GM23338 (cell line): ENCODE measurements around the gene MORC1. TPM values are rescaled to one million over a fixed set of nuclear protein-coding genes. Genes with fewer than 3 reads are reported as not detected.

Experiments
- ATAC-seq: fragments of 200-7000 bp; cut with Tn5 transposase; 3 replicates; pipeline ENCODE4 v1.9.1; 2020
- DNase-seq: peaks from one replicate; pipeline ENCODE4 v3.0.0-alpha.2; 2015; ENCODE audit warnings: low spot score
- H2AFZ ChIP-seq: fragments of 200-600 bp; sonication (generic); 2 replicates; pipeline ENCODE4 v1.8.0; 2016; ENCODE audit warnings: antibody characterized with exemption, mild to moderate bottlenecking, moderate library complexity
- H3F3A ChIP-seq: fragments of 200-600 bp; sonication (generic); replicated peaks from 2 replicates; pipeline ENCODE4 v1.8.0; 2017; ENCODE audit warnings: antibody characterized with exemption, mixed run types, low read depth
- H3K27ac ChIP-seq: fragments of 200-600 bp; sonication (generic); 2 replicates; pipeline ENCODE4 v1.6.1; 2016; ENCODE audit warnings: low read depth
- H3K27me3 ChIP-seq: fragments of 200-600 bp; sonication (generic); 2 replicates; pipeline ENCODE4 v1.8.0; 2016; ENCODE audit warnings: mild to moderate bottlenecking, mixed run types, moderate library complexity; ENCODE audit not compliant: insufficient read depth
- H3K36me3 ChIP-seq: fragments of 200-600 bp; sonication (generic); 2 replicates; pipeline ENCODE4 v1.8.0; 2016; ENCODE audit warnings: mild to moderate bottlenecking; ENCODE audit not compliant: insufficient read depth
- H3K4me1 ChIP-seq: fragments of 200-600 bp; sonication (generic); 2 replicates; pipeline ENCODE4 v1.8.0; 2016; ENCODE audit warnings: mild to moderate bottlenecking, moderate library complexity; ENCODE audit not compliant: insufficient read depth
- H3K4me2 ChIP-seq: fragments of 200-600 bp; sonication (generic); 2 replicates; pipeline ENCODE4 v1.7.1; 2017; ENCODE audit warnings: mixed run types
- H3K4me3 ChIP-seq: fragments of 200-600 bp; sonication (generic); 2 replicates; pipeline ENCODE4 v1.6.1; 2016; ENCODE audit warnings: mixed run types
- H3K79me2 ChIP-seq: fragments of 200-600 bp; sonication (generic); replicated peaks from 2 replicates; pipeline ENCODE4 v1.8.0; 2017; ENCODE audit warnings: mild to moderate bottlenecking; ENCODE audit not compliant: insufficient read depth
- H3K9me2 ChIP-seq: fragments of 200-600 bp; sonication (generic); 2 replicates; pipeline ENCODE4 v1.8.0; 2017; ENCODE audit not compliant: insufficient read depth
- H4K20me1 ChIP-seq: fragments of 200-600 bp; sonication (generic); replicated peaks from 2 replicates; pipeline ENCODE4 v1.8.0; 2017; ENCODE audit warnings: mild to moderate bottlenecking; ENCODE audit not compliant: insufficient read depth
- H3K27ac Mint-ChIP-seq: 2 replicates; pipeline ENCODE4 v1.8.0; 2020; ENCODE audit warnings: inconsistent platforms, mild to moderate bottlenecking, moderate library complexity, mixed read lengths
- H3K27me3 Mint-ChIP-seq: 3 replicates; pipeline ENCODE4 v1.8.0; 2022; ENCODE audit warnings: low read depth, mild to moderate bottlenecking, moderate library complexity, mixed read lengths, inconsistent platforms; ENCODE audit not compliant: insufficient read depth, poor library complexity
- H3K36me3 Mint-ChIP-seq: 3 replicates; pipeline ENCODE4 v1.8.0; 2021; ENCODE audit warnings: low read depth, mild to moderate bottlenecking, inconsistent platforms, moderate library complexity, mixed read lengths
- H3K4me1 Mint-ChIP-seq: 3 replicates; pipeline ENCODE4 v1.8.0; 2020; ENCODE audit warnings: mild to moderate bottlenecking, inconsistent platforms, mixed read lengths
- H3K4me3 Mint-ChIP-seq: 3 replicates; pipeline ENCODE4 v1.8.0; 2021; ENCODE audit warnings: moderate library complexity, mild to moderate bottlenecking, inconsistent platforms, mixed read lengths
- H3K9me3 Mint-ChIP-seq: 3 replicates; pipeline ENCODE4 v1.8.0; 2020; ENCODE audit warnings: moderate library complexity, mild to moderate bottlenecking, inconsistent platforms, mixed read lengths
- CREB1 ChIP-seq: fragments of 250-450 bp; sonication (Bioruptor Pico); IDR thresholded peaks from 2 replicates; pipeline ENCODE4 v1.5.0; 2020; ENCODE audit warnings: low read depth, mild to moderate bottlenecking, moderate library complexity
- EZH2 ChIP-seq: fragments of 200-600 bp; sonication (generic); IDR thresholded peaks from one replicate; pipeline ENCODE4 v1.8.0; 2017; ENCODE audit warnings: antibody characterized with exemption, mild to moderate bottlenecking, low read depth; ENCODE audit not compliant: unreplicated experiment
- EZH2phosphoT487 ChIP-seq: fragments of 200-600 bp; sonication (generic); IDR thresholded peaks from one replicate; pipeline ENCODE4 v1.8.1; 2018; ENCODE audit warnings: antibody characterized with exemption; ENCODE audit not compliant: unreplicated experiment
- JUNB ChIP-seq: IDR thresholded peaks from one replicate; pipeline ENCODE4 v1.6.1; 2016; ENCODE audit warnings: antibody characterized with exemption; ENCODE audit not compliant: unreplicated experiment
- NANOG ChIP-seq: IDR thresholded peaks from 2 replicates; pipeline ENCODE4 v1.6.1; 2016; ENCODE audit warnings: antibody characterized with exemption, borderline replicate concordance
- POLR2AphosphoS5 ChIP-seq: IDR thresholded peaks from 2 replicates; pipeline ENCODE4 v1.6.1; 2016; ENCODE audit warnings: antibody characterized with exemption, low read depth
- REST ChIP-seq: IDR thresholded peaks from one replicate; pipeline ENCODE4 v1.6.1; 2018; ENCODE audit warnings: antibody characterized with exemption; ENCODE audit not compliant: unreplicated experiment
- ZNF114 ChIP-seq: fragments of 250-450 bp; sonication (Bioruptor Pico); IDR thresholded peaks from 2 replicates; pipeline ENCODE4 v1.5.0; 2020; ENCODE audit warnings: mild to moderate bottlenecking, moderate library complexity
- ZNF331 ChIP-seq: fragments of 250-450 bp; sonication (Bioruptor Pico); IDR thresholded peaks from 2 replicates; pipeline ENCODE4 v1.5.0; 2020; ENCODE audit warnings: low read depth, mild to moderate bottlenecking, moderate library complexity
- polyA plus RNA-seq: library from polyadenylated mRNA; unstranded; fragments of >200 nt; fragmentation: Nextera tagmentation; extraction: Ambion mirVana; gene quantifications from 2 replicates; pipeline ENCODE4 v1.2.1, GENCODE V29; 2016
- total RNA-seq: library from RNA; depleted of rRNA; stranded (reverse); fragments of >200 nt; shearing (Covaris generic); gene quantifications from 2 replicates; pipeline ENCODE4 v1.2.3, GENCODE V29; 2014
- TF ChIP-seq, protein P1 (sequence below), 2 experiments: fragments of 200-600 bp in 1 of 2; sonication (generic) in 1 of 2; conservative IDR thresholded peaks; 2 replicates each; pipeline versions ENCODE4 v1.5.1 to v1.6.1; 2016 to 2017; ENCODE audit warnings: antibody characterized with exemption in 2 of 2, low read depth in 2 of 2, mild to moderate bottlenecking in 2 of 2, moderate library complexity in 1 of 2
- TF ChIP-seq, protein P2 (sequence below): IDR thresholded peaks from 2 replicates; pipeline ENCODE4 v1.6.1; 2016; ENCODE audit warnings: antibody characterized with exemption
- TF ChIP-seq, protein P3 (sequence below): fragments of 250-450 bp; sonication (Bioruptor Pico); IDR thresholded peaks from 2 replicates; pipeline ENCODE4 v1.5.0; 2020; ENCODE audit warnings: mild to moderate bottlenecking, moderate library complexity

Gene MORC1
- total and polyA plus RNA-seq, 2 experiments from 2014 or later: not detected

DNA sequence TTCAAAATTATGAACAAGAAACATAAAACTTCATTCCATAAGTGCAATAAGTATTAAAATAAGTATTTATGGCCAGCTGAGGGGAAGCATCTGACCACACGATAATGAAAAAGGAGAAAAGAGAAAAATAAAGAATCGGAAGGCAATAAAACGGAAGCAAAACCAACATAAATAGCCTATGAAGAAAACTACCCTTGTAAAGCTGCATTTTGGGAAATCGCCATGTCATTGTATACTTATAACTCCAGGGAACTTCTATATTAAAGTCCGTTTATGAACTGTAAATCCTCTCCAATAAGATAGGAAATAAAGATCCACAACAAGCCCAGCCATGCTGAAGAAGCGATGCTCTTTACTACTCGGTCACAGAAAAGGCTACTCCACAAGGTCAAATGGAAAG is 47.7 kb downstream of the MORC1 start:
- DNase-seq (no peak), ATAC-seq (no peak)
- Histone ChIP-seq H4K20me1 (no peaks in the 10 kb centered on the region), H3K4me2 (no peak overlapping the region), H3K9me2 (no peaks in the 10 kb centered on the region), H3K79me2 (no peaks in the 10 kb centered on the region), H3K4me1 (no peaks in the 10 kb centered on the region; the same call in 1 of the 2 replicates), H3K36me3 (no peaks in the 10 kb centered on the region), H3F3A (no peaks in the 10 kb centered on the region), H2AFZ (no peak overlapping the region), H3K4me3 (no peak overlapping the region), H3K27ac (no peak overlapping the region), H3K27me3 (no peaks in the 10 kb centered on the region)
- no peaks in the 10 kb centered on the region for H3K27me3 Mint-ChIP-seq
- peak overlapping the region; percentile 2 for H3K27ac Mint-ChIP-seq
- TF ChIP-seq NANOG: no peak
- TF ChIP-seq REST: no peak
- TF ChIP-seq, protein P1, sequence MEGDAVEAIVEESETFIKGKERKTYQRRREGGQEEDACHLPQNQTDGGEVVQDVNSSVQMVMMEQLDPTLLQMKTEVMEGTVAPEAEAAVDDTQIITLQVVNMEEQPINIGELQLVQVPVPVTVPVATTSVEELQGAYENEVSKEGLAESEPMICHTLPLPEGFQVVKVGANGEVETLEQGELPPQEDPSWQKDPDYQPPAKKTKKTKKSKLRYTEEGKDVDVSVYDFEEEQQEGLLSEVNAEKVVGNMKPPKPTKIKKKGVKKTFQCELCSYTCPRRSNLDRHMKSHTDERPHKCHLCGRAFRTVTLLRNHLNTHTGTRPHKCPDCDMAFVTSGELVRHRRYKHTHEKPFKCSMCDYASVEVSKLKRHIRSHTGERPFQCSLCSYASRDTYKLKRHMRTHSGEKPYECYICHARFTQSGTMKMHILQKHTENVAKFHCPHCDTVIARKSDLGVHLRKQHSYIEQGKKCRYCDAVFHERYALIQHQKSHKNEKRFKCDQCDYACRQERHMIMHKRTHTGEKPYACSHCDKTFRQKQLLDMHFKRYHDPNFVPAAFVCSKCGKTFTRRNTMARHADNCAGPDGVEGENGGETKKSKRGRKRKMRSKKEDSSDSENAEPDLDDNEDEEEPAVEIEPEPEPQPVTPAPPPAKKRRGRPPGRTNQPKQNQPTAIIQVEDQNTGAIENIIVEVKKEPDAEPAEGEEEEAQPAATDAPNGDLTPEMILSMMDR (conservative IDR thresholded peaks at IDR 0.05; ENCODE audit: low read depth in 2 of 2): no peak
- TF ChIP-seq, protein P2, sequence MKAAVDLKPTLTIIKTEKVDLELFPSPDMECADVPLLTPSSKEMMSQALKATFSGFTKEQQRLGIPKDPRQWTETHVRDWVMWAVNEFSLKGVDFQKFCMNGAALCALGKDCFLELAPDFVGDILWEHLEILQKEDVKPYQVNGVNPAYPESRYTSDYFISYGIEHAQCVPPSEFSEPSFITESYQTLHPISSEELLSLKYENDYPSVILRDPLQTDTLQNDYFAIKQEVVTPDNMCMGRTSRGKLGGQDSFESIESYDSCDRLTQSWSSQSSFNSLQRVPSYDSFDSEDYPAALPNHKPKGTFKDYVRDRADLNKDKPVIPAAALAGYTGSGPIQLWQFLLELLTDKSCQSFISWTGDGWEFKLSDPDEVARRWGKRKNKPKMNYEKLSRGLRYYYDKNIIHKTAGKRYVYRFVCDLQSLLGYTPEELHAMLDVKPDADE: no peak
- TF ChIP-seq JUNB: no peak
- TF ChIP-seq POLR2AphosphoS5: no peak
- no peak for TF ChIP-seq EZH2phosphoT487
- TF ChIP-seq ZNF331: no peak
- TF ChIP-seq ZNF114 (CRISPR knock-in tag): no peak
- TF ChIP-seq, protein P3, sequence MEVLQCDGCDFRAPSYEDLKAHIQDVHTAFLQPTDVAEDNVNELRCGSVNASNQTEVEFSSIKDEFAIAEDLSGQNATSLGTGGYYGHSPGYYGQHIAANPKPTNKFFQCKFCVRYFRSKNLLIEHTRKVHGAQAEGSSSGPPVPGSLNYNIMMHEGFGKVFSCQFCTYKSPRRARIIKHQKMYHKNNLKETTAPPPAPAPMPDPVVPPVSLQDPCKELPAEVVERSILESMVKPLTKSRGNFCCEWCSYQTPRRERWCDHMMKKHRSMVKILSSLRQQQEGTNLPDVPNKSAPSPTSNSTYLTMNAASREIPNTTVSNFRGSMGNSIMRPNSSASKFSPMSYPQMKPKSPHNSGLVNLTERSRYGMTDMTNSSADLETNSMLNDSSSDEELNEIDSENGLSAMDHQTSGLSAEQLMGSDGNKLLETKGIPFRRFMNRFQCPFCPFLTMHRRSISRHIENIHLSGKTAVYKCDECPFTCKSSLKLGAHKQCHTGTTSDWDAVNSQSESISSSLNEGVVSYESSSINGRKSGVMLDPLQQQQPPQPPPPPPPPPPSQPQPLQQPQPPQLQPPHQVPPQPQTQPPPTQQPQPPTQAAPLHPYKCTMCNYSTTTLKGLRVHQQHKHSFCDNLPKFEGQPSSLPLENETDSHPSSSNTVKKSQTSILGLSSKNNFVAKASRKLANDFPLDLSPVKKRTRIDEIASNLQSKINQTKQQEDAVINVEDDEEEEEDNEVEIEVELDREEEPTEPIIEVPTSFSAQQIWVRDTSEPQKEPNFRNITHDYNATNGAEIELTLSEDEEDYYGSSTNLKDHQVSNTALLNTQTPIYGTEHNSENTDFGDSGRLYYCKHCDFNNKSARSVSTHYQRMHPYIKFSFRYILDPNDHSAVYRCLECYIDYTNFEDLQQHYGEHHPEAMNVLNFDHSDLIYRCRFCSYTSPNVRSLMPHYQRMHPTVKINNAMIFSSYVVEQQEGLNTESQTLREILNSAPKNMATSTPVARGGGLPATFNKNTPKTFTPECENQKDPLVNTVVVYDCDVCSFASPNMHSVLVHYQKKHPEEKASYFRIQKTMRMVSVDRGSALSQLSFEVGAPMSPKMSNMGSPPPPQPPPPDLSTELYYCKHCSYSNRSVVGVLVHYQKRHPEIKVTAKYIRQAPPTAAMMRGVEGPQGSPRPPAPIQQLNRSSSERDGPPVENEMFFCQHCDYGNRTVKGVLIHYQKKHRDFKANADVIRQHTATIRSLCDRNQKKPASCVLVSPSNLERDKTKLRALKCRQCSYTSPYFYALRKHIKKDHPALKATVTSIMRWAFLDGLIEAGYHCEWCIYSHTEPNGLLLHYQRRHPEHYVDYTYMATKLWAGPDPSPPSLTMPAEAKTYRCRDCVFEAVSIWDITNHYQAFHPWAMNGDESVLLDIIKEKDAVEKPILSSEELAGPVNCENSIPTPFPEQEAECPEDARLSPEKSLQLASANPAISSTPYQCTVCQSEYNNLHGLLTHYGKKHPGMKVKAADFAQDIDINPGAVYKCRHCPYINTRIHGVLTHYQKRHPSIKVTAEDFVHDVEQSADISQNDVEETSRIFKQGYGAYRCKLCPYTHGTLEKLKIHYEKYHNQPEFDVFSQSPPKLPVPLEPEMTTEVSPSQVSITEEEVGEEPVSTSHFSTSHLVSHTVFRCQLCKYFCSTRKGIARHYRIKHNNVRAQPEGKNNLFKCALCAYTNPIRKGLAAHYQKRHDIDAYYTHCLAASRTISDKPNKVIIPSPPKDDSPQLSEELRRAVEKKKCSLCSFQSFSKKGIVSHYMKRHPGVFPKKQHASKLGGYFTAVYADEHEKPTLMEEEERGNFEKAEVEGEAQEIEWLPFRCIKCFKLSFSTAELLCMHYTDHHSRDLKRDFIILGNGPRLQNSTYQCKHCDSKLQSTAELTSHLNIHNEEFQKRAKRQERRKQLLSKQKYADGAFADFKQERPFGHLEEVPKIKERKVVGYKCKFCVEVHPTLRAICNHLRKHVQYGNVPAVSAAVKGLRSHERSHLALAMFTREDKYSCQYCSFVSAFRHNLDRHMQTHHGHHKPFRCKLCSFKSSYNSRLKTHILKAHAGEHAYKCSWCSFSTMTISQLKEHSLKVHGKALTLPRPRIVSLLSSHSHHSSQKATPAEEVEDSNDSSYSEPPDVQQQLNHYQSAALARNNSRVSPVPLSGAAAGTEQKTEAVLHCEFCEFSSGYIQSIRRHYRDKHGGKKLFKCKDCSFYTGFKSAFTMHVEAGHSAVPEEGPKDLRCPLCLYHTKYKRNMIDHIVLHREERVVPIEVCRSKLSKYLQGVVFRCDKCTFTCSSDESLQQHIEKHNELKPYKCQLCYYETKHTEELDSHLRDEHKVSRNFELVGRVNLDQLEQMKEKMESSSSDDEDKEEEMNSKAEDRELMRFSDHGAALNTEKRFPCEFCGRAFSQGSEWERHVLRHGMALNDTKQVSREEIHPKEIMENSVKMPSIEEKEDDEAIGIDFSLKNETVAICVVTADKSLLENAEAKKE (CRISPR knock-in tag): no peak
- no peak for TF ChIP-seq EZH2
- TF ChIP-seq CREB1 (CRISPR knock-in tag): no peak
- H3K9me3 Mint-ChIP-seq: no peaks in the 10 kb centered on the region
- no peaks in the 10 kb centered on the region for H3K36me3 Mint-ChIP-seq
- H3K4me1 Mint-ChIP-seq: peaks cover 13% of the 10 kb centered on the region
- no peak overlapping the region for H3K4me3 Mint-ChIP-seq
